B cell (primary cell): ENCODE measurements around the gene SCN4A. TPM values are rescaled to one million over a fixed set of nuclear protein-coding genes. Genes with fewer than 3 reads are reported as not detected.

ENCODE experiments used
- ATAC-seq: fragments of 200-7000 bp; cut with Tn5 transposase; one replicate; pipeline ENCODE4 v1.10.0; 2021; ENCODE audit warnings: low read depth, mild to moderate bottlenecking, moderate number of reproducible peaks, moderate library complexity
- CTCF ChIA-PET: fragments of 350-600 bp; sonication (Branson Sonifier 250); formaldehyde crosslinking; loops from one replicate; lab custom pipeline; 2021; ENCODE audit warnings: antibody characterized with exemption, inconsistent platforms; lab: Charles Lee
- POLR2A ChIA-PET: fragments of 350-600 bp; sonication (Branson Sonifier 250); formaldehyde crosslinking; loops from one replicate; lab custom pipeline; 2021; ENCODE audit warnings: antibody characterized with exemption; lab: Charles Lee
- DNase-seq: peaks from one replicate; pipeline ENCODE4 v3.0.0; 2013
- H2AFZ ChIP-seq: 2 replicates; pipeline ENCODE4 v1.6.1; 2012; ENCODE audit warnings: mild to moderate bottlenecking, low read depth, low read length; ENCODE audit not compliant: insufficient read depth, poor library complexity, severe bottlenecking
- H3K27ac ChIP-seq, 2 donors: 1 replicate in 1 of 2; 2 replicates in 1 of 2; pipeline ENCODE4 v1.5.1; 2012 to 2013; ENCODE audit warnings: low read length in 2 of 2, mild to moderate bottlenecking in 2 of 2, moderate library complexity in 1 of 2
- H3K27me3 ChIP-seq, 4 experiments: fragments of 200-600 bp in 1 of 4; sonication (generic) in 1 of 4; replicated peaks in 1 of 4; 1 replicate in 2 of 4; 2 replicates in 2 of 4; pipeline versions ENCODE4 v1.6.1 to v1.7.0; 2013 to 2016; ENCODE audit warnings: low read length in 3 of 4, mild to moderate bottlenecking in 2 of 4, mixed read lengths in 1 of 4, moderate library complexity in 1 of 4; ENCODE audit not compliant: insufficient read depth in 4 of 4, control insufficient read depth in 3 of 4; ENCODE audit errors: control extremely low read depth in 1 of 4
- H3K36me3 ChIP-seq, 2 experiments: replicated peaks in 1 of 2; 1 replicate in 1 of 2; 2 replicates in 1 of 2; pipeline versions ENCODE4 v1.6.1 to v1.7.1; 2013; ENCODE audit warnings: low read length in 1 of 2; ENCODE audit not compliant: insufficient read depth in 2 of 2, control insufficient read depth in 1 of 2; ENCODE audit errors: control extremely low read depth in 1 of 2, extremely low read depth in 1 of 2
- H3K4me1 ChIP-seq, 2 donors: fragments of 200-600 bp in 1 of 2; sonication (generic) in 1 of 2; 1 replicate in 1 of 2; 2 replicates in 1 of 2; pipeline versions ENCODE4 v1.5.1 to v1.6.1; 2013 to 2017; ENCODE audit warnings: low read length in 2 of 2; ENCODE audit not compliant: control insufficient read depth in 2 of 2, insufficient read depth in 2 of 2
- H3K4me2 ChIP-seq: replicated peaks from 2 replicates; pipeline ENCODE3; 2012; ENCODE audit warnings: mild to moderate bottlenecking, low read depth, low read length; ENCODE audit not compliant: poor library complexity, severe bottlenecking
- H3K4me3 ChIP-seq, 5 experiments: fragments of 200-600 bp in 1 of 5; sonication (generic) in 1 of 5; 1 replicate in 3 of 5; 2 replicates in 2 of 5; pipeline versions ENCODE4 v1.5.1 to v1.7.0; 2011 to 2016; ENCODE audit warnings: low read length in 4 of 5, mild to moderate bottlenecking in 4 of 5, low read depth in 2 of 5, control low read depth in 1 of 5, moderate library complexity in 1 of 5; ENCODE audit not compliant: insufficient read depth in 1 of 5; ENCODE audit errors: control extremely low read depth in 1 of 5, extremely low read depth in 1 of 5
- H3K79me2 ChIP-seq: fragments of 200-600 bp; sonication (generic); one replicate; pipeline ENCODE4 v1.6.0; 2016; ENCODE audit warnings: low read length; ENCODE audit not compliant: control insufficient read depth, insufficient read depth
- H3K9ac ChIP-seq: fragments of 200-600 bp; sonication (generic); 2 replicates; pipeline ENCODE4 v1.6.1; 2017; ENCODE audit warnings: mild to moderate bottlenecking, low read length, moderate library complexity
- H3K9me3 ChIP-seq, 3 donors: one replicate each; pipeline versions ENCODE4 v1.6.1 to v1.7.1; 2013; ENCODE audit warnings: low read length in 2 of 3; ENCODE audit not compliant: control insufficient read depth in 2 of 3, insufficient read depth in 1 of 3; ENCODE audit errors: control extremely low read depth in 1 of 3
- H4K20me1 ChIP-seq: 2 replicates; pipeline ENCODE4 v1.6.0; 2012; ENCODE audit warnings: mild to moderate bottlenecking, low read length; ENCODE audit not compliant: insufficient read depth, control insufficient read depth, poor library complexity, severe bottlenecking
- H3K27ac Mint-ChIP-seq: one replicate; pipeline ENCODE4 v1.8.0; 2021; ENCODE audit warnings: mixed read lengths
- H3K27me3 Mint-ChIP-seq: one replicate; pipeline ENCODE4 v1.8.0; 2021; ENCODE audit warnings: mixed read lengths
- H3K4me1 Mint-ChIP-seq: one replicate; pipeline ENCODE4 v1.8.0; 2021; ENCODE audit warnings: mixed read lengths
- H3K4me3 Mint-ChIP-seq: one replicate; pipeline ENCODE4 v1.8.0; 2021; ENCODE audit warnings: mixed read lengths
- H3K9me3 Mint-ChIP-seq: one replicate; pipeline ENCODE4 v1.8.0; 2022; ENCODE audit warnings: mixed read lengths; ENCODE audit not compliant: insufficient read depth
- EZH2 ChIP-seq: IDR thresholded peaks from 2 replicates; pipeline ENCODE4 v1.6.1; 2012; ENCODE audit warnings: borderline replicate concordance, low read depth, mild to moderate bottlenecking, moderate library complexity, low read length; ENCODE audit not compliant: insufficient read depth, poor library complexity, severe bottlenecking
- WGBS: methylation state at CpG from one replicate; pipeline ENCODE4 v1.1.5; 2013; ENCODE audit warnings: missing lambda C conversion rate; ENCODE audit not compliant: insufficient coverage; 5-methylcytosine and 5-hydroxymethylcytosine counted together
- intact Hi-C: fragments of 100-400 bp; cut with micrococcal nuclease; formaldehyde crosslinking; loops from one replicate; pipeline ENCODE4 v1.10.0; 2022
- polyA plus RNA-seq: library from polyadenylated mRNA; depleted of rRNA; stranded (reverse); fragments of >200 nt; gene quantifications from 2 replicates; pipeline ENCODE4 v1.2.3, GENCODE V29; 2012
- total RNA-seq, 2 donors: library from RNA; stranded (reverse); fragments of 120-200 nt in 1 of 2; gene quantifications; 1 replicate in 1 of 2; 2 replicates in 1 of 2; pipeline versions ENCODE4 v1.2.3 to v1.2.4, GENCODE V29; 2013 to 2022
- TF ChIP-seq, protein P1 (sequence below): fragments of 200-600 bp; IDR thresholded peaks from one replicate; pipeline ENCODE4 v1.8.0; 2022; ENCODE audit warnings: antibody characterized with exemption, mild to moderate bottlenecking

Gene SCN4A
- total and polyA plus RNA-seq, 2 donors (not counting 1 experiment from before 2014, with no cell fraction given): 1.1 to 1.4 TPM

GRCh38 chr17:63997341-63998048 is 24.8 kb upstream of the SCN4A start:
- H3K27me3 ChIP-seq: peaks cover 0 to 20% (median 5%) of the 10 kb centered on the region in 4 experiments
- H3K4me3 ChIP-seq: peak overlapping the region in 3 of 5 experiments; percentile 63 to 68 (median 66)
- H3K9me3 Mint-ChIP-seq: no peaks in the 10 kb centered on the region
- no peak for TF ChIP-seq EZH2
- TF ChIP-seq, protein P1, sequence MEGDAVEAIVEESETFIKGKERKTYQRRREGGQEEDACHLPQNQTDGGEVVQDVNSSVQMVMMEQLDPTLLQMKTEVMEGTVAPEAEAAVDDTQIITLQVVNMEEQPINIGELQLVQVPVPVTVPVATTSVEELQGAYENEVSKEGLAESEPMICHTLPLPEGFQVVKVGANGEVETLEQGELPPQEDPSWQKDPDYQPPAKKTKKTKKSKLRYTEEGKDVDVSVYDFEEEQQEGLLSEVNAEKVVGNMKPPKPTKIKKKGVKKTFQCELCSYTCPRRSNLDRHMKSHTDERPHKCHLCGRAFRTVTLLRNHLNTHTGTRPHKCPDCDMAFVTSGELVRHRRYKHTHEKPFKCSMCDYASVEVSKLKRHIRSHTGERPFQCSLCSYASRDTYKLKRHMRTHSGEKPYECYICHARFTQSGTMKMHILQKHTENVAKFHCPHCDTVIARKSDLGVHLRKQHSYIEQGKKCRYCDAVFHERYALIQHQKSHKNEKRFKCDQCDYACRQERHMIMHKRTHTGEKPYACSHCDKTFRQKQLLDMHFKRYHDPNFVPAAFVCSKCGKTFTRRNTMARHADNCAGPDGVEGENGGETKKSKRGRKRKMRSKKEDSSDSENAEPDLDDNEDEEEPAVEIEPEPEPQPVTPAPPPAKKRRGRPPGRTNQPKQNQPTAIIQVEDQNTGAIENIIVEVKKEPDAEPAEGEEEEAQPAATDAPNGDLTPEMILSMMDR: no peak
- 26% methylated on average over 16 of the region's 19 CpGs for WGBS
- H3K27ac Mint-ChIP-seq: no peak overlapping the region
- H4K20me1 ChIP-seq: peaks cover 17% of the 10 kb centered on the region
- POLR2A ChIA-PET: interaction anchor here (0.5 to 1.4 kb wide), 2 partner anchors 67 to 340 kb away, joined by 3 to 4 read pairs; no protein-coding TSS in a partner anchor
- H3K9ac ChIP-seq: peak overlapping the region; percentile 72
- H3K4me1 Mint-ChIP-seq: peaks cover 36% of the 10 kb centered on the region
- H2AFZ ChIP-seq: peak overlapping the region; percentile 81
- H3K9me3 ChIP-seq: no peaks in the 10 kb centered on the region
- DNase-seq (no peak), ATAC-seq (no peak)
- H3K4me1 ChIP-seq: peaks cover 30 to 36% of the 10 kb centered on the region in 2 donors
- no peak overlapping the region for H3K27ac ChIP-seq
- peaks cover 0 to 3% of the 10 kb centered on the region in 2 experiments for H3K36me3 ChIP-seq
- peak overlapping the region; percentile 97 for H3K4me2 ChIP-seq
- H3K79me2 ChIP-seq: no peaks in the 10 kb centered on the region
- peaks cover 13% of the 10 kb centered on the region for H3K27me3 Mint-ChIP-seq
- H3K4me3 Mint-ChIP-seq: peak overlapping the region; percentile 91
- CTCF ChIA-PET: interaction anchor here (0.7 to 7.5 kb wide), 5 partner anchors 19 to 85 kb away, joined by 3 to 89 read pairs (median 3); no protein-coding TSS in a partner anchor
- intact Hi-C loops: loop anchor here (1.0 kb wide), 2 partner anchors 19 to 23 kb away; partner anchors contain the start of gene ICAM2
